GM12864 (cell line): Measurements from ENCODE around the gene PRR33.

ENCODE experiments used
- DNase-seq: peaks from one replicate; pipeline ENCODE4 v3.0.0-alpha.2; 2011; ENCODE audit warnings: low read depth
- H3K4me3 ChIP-seq: 2 replicates; pipeline ENCODE4 v1.5.1; 2011; ENCODE audit warnings: mild to moderate bottlenecking, low read depth, low read length, control low read depth
- CTCF ChIP-seq: IDR thresholded peaks from 2 replicates; pipeline ENCODE4 v1.5.1; 2011; ENCODE audit warnings: low read depth, mild to moderate bottlenecking, moderate library complexity, low read length, control low read depth, inconsistent platforms; ENCODE audit errors: missing control alignments

The PRR33 gene

GRCh38 chr11:1872267-1872985 is 19.3 kb downstream of the PRR33 start:
- TF ChIP-seq CTCF, result no peak
- H3K4me3 ChIP-seq, result no peak overlapping the region
- no peak for DNase-seq

- TF ChIP-seq CTCF, result no peak
- no peak for DNase-seq
- no peak overlapping the region for H3K4me3 ChIP-seq
Observed at GRCh38 chr11:1871531-1871930, 20.2 kb downstream of the PRR33 start.

GRCh38 chr11:1870721-1871466 is 20.8 kb downstream of the PRR33 start:
- DNase-seq, result no peak
- H3K4me3 ChIP-seq, result no peak overlapping the region
- TF ChIP-seq CTCF, result no peak

- no peak for DNase-seq
- TF ChIP-seq CTCF, result no peak
- no peak overlapping the region for H3K4me3 ChIP-seq
Observed at GRCh38 chr11:1870326-1870696, 21.4 kb downstream of the PRR33 start.

GRCh38 chr11:1869427-1870325 is 22.0 kb downstream of the PRR33 start:
- H3K4me3 ChIP-seq, result no peak overlapping the region
- no peak for TF ChIP-seq CTCF
- DNase-seq, result no peak

GRCh38 chr11:1868636-1869291 is 22.9 kb downstream of the PRR33 start:
- no peak overlapping the region for H3K4me3 ChIP-seq
- DNase-seq, result no peak
- TF ChIP-seq CTCF, result no peak
